Measurements from ENCODE around the gene TFIP11.

Gene TFIP11

GRCh38 chr22:26448941-26449340 is 63.3 kb downstream of the TFIP11 start:
- Histone ChIP-seq H3K27me3 (no peaks in the 10 kb centered on the region), H3K4me1 (ENCODE audit: control insufficient read depth in 1 of 2, insufficient read depth in 1 of 2, low read depth in 1 of 2, low read length in 1 of 2) (no peaks in the 10 kb centered on the region), H3K27ac (no peak overlapping the region), H3K36me3 (peaks cover 42% of the 10 kb centered on the region), H3K4me3 (ENCODE audit: low read depth in 1 of 2, low read length in 1 of 2) (no peak overlapping the region), H3K9me3 (no peaks in the 10 kb centered on the region)
- TF ChIP-seq CTCF (IDR thresholded peaks at IDR 0.05): no peak

- Histone ChIP-seq H3K9me3 (no peaks in the 10 kb centered on the region), H3K36me3 (peaks cover 36% of the 10 kb centered on the region), H3K27me3 (no peaks in the 10 kb centered on the region), H3K4me1 (ENCODE audit: control insufficient read depth in 1 of 2, insufficient read depth in 1 of 2, low read depth in 1 of 2, low read length in 1 of 2) (no peaks in the 10 kb centered on the region), H3K4me3 (ENCODE audit: low read depth in 1 of 2, low read length in 1 of 2) (no peak overlapping the region), H3K27ac (no peak overlapping the region)
- no peak for TF ChIP-seq CTCF (IDR thresholded peaks at IDR 0.05)
These were observed 63.9 kb downstream of the TFIP11 start for GRCh38 chr22:26448334-26448733.

GRCh38 chr22:26447584-26448329 is 64.5 kb downstream of the TFIP11 start:
- Histone ChIP-seq H3K9me3 (no peaks in the 10 kb centered on the region), H3K36me3 (peaks cover 30% of the 10 kb centered on the region), H3K27me3 (no peaks in the 10 kb centered on the region), H3K27ac (no peak overlapping the region), H3K4me3 (ENCODE audit: low read depth in 1 of 2, low read length in 1 of 2) (no peak overlapping the region), H3K4me1 (ENCODE audit: control insufficient read depth in 1 of 2, insufficient read depth in 1 of 2, low read depth in 1 of 2, low read length in 1 of 2) (no peaks in the 10 kb centered on the region)
- TF ChIP-seq CTCF (IDR thresholded peaks at IDR 0.05): no peak

- Histone ChIP-seq H3K27ac (no peak overlapping the region), H3K27me3 (no peaks in the 10 kb centered on the region), H3K4me1 (ENCODE audit: control insufficient read depth in 1 of 2, insufficient read depth in 1 of 2, low read depth in 1 of 2, low read length in 1 of 2) (no peaks in the 10 kb centered on the region), H3K9me3 (no peaks in the 10 kb centered on the region), H3K36me3 (peaks cover 22% of the 10 kb centered on the region), H3K4me3 (ENCODE audit: low read depth in 1 of 2, low read length in 1 of 2) (no peak overlapping the region)
- TF ChIP-seq CTCF (IDR thresholded peaks at IDR 0.05): no peak
These were observed 65.3 kb downstream of the TFIP11 start for GRCh38 chr22:26446808-26447515.

GRCh38 chr22:26445577-26446275 is 66.5 kb downstream of the TFIP11 start:
- Histone ChIP-seq H3K4me3 (ENCODE audit: low read depth in 1 of 2, low read length in 1 of 2) (no peak overlapping the region), H3K4me1 (ENCODE audit: control insufficient read depth in 1 of 2, insufficient read depth in 1 of 2, low read depth in 1 of 2, low read length in 1 of 2) (no peaks in the 10 kb centered on the region), H3K36me3 (peaks cover 10% of the 10 kb centered on the region), H3K27ac (no peak overlapping the region), H3K9me3 (no peaks in the 10 kb centered on the region), H3K27me3 (no peaks in the 10 kb centered on the region)
- TF ChIP-seq CTCF (IDR thresholded peaks at IDR 0.05): no peak

Measured in neutrophil (primary cell).